HG03097 (cell line): Measurements from ENCODE around the gene HNRNPD.
"Not testable (repeated sequence)": the region's sequence is repeated elsewhere in the genome, so short reads cannot be mapped to it uniquely, and the experiment has no call there.

Experiments used
- ATAC-seq: cut with Tn5 transposase; IDR thresholded peaks from one replicate; pipeline ENCODE4 v1.9.1; 2021; ENCODE audit not compliant: unreplicated experiment, low FRiP score

Gene HNRNPD

DNA sequence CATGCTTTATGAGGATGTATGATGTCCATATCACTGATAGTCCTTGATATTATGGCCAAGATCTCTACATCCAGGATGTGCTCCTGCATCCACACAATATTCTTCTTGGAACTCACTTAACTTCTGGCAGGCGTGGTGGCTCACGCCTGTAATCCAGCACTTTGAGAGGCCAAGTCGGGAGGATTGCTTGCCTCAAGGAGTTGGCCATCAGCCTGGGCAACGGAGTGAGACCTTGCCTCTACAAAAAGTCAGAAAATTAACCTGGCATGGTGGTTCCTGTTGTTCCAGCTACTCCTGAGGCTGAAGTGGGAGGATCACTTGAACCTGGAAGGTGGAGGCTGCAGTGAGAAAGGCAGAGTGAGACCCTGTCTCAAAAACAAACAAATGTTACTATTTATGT is 2.3 kb upstream of the HNRNPD start:
- no peak for ATAC-seq

DNA sequence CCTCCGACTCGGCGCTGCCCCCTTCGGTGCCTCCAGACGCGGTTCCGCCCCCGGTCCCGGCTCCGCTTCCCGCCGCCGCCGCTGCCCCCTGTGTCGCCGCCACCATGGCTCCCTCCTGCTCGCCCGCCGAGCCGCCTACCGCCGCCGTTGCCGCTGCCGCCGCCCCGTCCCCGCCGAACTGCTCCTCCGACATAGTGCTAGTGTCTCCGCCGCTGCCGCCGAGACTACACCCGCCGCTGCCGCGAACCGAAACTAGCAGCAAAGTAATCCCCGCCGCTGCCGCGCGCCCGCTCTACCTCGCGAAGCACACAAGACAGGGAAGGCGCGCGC is 340 bp downstream of the HNRNPD start:
- ATAC-seq, result peak; percentile 18

- ATAC-seq, result no peak
Measured at GRCh38 chr4:82372517-82373485, 990 bp downstream of the HNRNPD start.

- no peak for ATAC-seq
Measured at GRCh38 chr4:82371497-82371896, 2.3 kb downstream of the HNRNPD start.

- no peak for ATAC-seq
Measured at GRCh38 chr4:82367438-82368097, 6.2 kb downstream of the HNRNPD start.

GRCh38 chr4:82366431-82366830 is 7.4 kb downstream of the HNRNPD start:
- ATAC-seq, result not testable (repeated sequence)

DNA sequence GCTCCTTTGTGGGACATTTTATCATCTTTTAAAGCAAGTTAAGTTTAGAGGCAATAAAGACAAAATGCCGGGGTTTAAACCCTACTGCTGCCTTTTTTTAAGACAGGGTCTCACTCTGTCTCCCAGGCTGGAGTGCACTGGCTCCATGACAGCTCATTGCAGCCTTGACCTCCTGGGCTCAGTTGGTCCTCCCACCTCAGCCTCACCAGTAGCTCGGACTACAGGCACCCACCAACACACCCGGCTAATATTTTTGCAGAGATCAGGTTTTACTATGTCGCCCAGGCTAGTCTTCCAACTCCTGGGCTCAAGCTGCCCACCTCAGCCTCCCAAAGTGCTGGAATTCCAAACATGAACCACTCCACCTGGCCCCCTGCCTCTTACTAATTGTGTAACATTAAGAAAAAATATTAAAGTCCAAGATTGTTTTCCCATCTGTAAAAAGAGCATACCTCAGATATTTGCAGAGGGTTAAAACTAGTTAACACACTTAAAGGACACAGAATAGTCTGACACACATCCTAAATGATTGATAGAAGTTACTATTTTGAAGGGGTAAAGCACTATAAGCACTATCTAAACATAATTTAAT is 9.8 kb downstream of the HNRNPD start:
- no peak for ATAC-seq

DNA sequence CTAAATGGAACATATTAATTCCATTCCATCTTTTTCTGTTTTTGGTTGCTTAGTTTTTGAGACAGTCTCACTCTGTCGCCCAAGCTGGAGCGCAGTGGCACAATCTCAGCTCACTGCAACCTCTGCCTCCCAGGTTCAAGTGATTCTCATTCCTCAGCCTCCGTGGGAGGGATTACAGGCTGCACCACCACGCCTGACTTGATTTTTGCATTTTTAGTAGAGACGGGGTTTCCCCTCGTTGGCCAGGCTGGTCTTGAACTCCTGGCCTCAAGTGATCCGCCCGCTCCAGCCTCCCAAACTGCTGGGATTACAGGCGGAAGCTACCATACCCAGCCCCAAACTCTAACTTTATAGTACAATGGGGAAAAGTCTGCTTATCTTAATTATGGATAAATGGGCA is 11.2 kb downstream of the HNRNPD start:
- no peak for ATAC-seq

- ATAC-seq, result no peak
Measured at GRCh38 chr4:82360298-82361177, 13.3 kb downstream of the HNRNPD start.

DNA sequence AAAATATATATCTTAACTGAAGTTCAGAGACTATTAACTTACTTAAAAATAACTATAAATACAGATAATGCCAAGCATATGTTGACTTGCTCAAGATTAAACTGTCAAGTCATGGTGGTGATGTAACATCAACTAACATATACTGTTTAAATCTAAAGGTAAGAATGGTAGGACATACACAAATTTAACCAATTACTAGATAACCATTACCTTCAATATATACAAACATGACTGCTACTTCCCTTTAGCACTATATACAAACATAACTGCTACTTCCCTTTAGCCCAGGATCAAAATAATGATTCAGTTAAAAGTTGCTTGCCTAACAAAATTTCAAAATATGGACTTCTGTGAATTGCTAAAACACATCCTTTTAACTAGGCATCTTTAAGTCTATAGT is 14.9 kb downstream of the HNRNPD start:
- ATAC-seq, result no peak

DNA sequence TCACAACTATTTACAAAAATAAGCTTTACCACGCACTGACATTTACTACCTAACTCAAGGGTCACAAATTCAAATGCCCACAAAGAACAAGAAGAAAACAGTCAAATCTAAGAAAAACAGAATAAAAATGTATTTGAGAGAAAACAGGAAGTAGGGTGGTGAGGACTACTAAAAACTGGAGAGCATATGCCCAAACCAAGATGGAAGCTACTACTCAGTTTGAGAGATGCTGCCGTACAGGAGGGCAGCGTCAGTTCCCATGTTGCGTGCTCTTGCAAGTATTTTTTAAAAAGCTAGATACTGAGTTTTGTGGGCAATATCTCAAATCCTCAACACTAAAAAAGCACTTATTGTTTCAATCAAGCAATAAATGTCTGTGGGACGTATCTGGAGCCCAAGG is 16.2 kb downstream of the HNRNPD start:
- ATAC-seq, result no peak

DNA sequence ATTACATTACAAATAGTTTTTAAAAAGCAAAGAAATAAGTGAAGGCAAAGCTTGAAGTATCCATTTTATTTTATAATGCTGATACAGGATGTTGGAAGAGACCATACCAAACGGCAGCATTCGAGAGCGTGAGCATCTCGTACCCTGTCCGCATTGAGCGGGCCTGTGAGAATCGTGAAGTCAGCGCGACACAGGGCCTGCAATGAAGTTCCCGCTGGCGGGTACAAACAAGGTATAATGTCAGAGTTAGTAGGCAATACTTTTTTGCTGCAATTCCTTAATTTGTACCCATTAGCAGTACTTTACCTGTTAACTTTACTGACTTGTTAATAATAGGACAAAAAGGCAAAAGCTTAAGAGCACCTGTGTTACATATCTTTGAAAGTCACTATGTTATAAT is 19.0 kb downstream of the HNRNPD start:
- no peak for ATAC-seq

GRCh38 chr4:82352825-82353366 is 20.9 kb downstream of the HNRNPD start:
- no peak for ATAC-seq

DNA sequence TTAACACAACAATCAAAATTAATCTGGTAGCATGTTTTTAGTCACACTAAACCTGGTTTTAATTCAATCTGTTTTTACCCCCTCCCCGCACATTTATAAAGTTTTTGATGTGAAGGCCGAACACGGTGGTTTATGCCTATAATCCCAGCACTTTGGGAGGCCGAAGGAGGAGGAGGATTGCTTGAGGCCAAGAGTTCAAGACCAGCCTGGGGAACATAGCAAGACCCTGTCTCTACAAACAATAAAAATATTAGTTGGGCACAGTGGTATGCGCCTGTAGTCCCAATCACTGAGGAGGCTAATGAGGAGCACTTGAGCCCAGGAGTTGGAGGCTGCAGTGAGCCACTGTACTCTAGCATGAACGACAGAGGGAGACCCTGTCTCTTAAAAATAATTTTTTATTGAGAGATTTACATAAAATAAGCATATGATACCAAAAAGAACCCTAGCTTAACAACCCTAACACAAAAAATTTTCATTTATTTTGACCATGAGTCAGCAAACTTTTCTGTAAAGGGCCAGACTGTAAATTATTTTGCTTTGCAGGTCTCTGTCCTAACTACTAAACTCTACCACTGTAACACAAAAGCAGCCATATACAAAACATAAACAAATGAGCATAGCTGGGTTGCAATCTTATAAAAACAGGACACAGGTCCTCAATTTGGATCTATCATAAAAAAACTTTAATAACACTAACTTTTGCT is 21.5 kb downstream of the HNRNPD start:
- ATAC-seq, result no peak

DNA sequence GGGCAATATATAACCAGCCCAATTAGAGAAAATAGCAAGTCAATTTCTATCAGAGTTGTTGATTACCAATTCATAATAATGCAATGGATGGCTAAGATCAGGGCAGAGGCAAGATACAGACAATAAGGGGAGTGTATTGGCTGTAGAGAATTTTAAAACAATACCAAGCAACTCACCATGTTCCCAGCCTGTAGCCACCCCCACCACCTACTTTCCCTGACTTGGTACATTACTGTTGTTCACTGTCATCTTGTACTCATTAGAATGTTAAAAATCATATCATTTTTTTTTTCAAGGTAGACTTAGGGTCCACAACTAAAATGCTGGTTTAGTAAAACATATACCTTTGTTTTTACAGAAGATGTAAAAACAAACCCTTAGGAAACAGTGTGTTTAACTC is 27.7 kb downstream of the HNRNPD start:
- no peak for ATAC-seq

- no peak for ATAC-seq
Measured at GRCh38 chr4:82335043-82335442, 38.7 kb downstream of the HNRNPD start.

DNA sequence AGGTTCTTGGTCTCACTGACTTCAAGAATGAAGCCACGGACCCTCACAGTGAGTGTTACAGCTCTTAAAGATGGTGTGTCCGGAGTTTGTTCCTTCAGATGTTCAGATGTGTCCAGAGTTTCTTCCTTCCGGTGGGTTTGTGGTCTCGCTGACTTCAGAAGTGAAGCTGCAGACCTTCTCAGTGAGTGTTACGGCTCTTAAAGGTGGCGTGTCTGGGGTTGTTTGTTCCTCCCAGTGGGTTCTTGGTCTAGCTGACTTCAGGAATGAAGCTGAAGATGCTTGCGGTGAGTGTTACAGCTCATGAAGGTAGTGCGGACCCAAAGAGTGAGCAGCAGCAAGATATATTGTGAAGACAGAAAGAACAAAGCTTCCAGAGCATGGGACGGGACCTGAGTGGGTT is 40.1 kb downstream of the HNRNPD start:
- ATAC-seq, result not testable (repeated sequence)

DNA sequence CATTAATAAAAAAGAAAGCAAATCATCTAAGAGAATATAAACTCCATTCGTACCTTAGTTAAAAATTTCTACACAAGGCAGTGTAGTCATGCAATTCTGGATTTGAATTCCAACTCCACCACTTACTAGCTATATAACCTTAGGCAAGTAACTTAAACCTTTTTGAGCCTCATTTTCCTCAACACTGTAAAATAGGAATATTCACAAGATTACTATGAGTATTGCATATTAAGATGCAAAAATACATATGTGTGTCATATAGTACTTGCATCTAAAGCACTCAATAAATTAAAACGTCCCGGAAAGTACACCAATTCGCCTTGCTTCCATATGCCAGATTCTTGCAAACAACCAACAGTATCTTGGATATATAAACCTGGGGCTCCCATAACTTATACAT is 42.0 kb downstream of the HNRNPD start:
- ATAC-seq, result no peak

DNA sequence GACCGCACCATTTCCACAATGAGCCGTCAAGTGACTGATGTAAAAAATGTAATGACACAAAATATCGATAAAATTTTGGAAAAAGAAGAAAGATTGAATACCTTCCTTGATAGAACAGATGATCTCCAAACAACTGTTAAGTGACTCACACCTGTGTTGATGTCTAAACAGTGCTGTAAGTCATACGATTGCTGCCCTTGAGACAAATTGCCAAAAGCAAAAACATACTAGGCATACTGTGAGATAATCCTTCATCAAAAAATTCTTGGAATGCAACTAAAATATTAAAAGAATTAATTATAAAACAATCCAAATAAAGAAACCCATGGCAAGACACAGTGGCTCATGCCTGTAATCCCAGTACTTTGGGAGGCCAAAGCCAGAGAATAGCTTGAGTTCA is 53.4 kb downstream of the HNRNPD start:
- no peak for ATAC-seq

GRCh38 chr4:82303063-82303462 is 70.7 kb downstream of the HNRNPD start:
- ATAC-seq, result not testable (repeated sequence)
